Sigmoid colon (tissue), 4 donors: Measurements from ENCODE around the gene DOCK9.

Experiments
- POLR2A ChIP-seq, 2 donors: fragments of 450-650 bp; IDR thresholded peaks; one replicate each; pipeline ENCODE4 v1.6.1; 2016; ENCODE audit warnings: antibody characterized with exemption in 2 of 2, mild to moderate bottlenecking in 2 of 2, moderate library complexity in 2 of 2
- POLR2AphosphoS5 ChIP-seq, 4 donors: sonication (generic); formaldehyde crosslinking; IDR thresholded peaks; one replicate each; pipeline ENCODE4 v1.6.1; 2017; ENCODE audit warnings: antibody characterized with exemption in 4 of 4

DNA sequence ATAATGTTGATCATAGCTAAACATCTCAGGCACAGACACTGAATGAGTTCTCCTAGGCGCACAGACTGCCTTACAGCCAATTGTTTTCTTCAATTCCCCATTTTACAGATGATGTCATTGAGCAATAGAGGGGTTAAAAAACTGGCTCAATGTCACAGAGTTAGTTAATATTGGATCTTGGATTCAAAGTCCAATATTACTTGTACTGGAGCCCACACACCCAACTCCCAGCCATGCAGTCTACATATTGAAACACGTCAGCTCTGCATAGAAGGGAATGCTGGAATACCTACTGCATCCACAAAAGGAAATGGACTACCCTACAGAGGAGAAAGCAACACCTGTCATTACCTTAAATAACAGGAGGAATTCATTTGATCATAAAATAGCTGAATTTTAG lies 149.2 kb downstream of the DOCK9 start:
- TF ChIP-seq POLR2A (IDR thresholded peaks at IDR 0.05) (no peak), POLR2AphosphoS5 (IDR thresholded peaks at IDR 0.05) (no peak)
